CD4-positive, alpha-beta T cell treated with Interleukin-21 for 1 hour (primary cell): ENCODE data around the gene NUPR2.
"Not testable (repeated sequence)": the region's sequence is repeated elsewhere in the genome, so short reads cannot be mapped to it uniquely, and the experiment has no call there.

Experiments used
- DNase-seq: peaks from one replicate; pipeline ENCODE4 v3.0.0-alpha.2; 2020

Gene NUPR2, protein sequence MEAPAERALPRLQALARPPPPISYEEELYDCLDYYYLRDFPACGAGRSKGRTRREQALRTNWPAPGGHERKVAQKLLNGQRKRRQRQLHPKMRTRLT

GRCh38 chr7:56115852-56116538 lies at the start of gene NUPR2:
TSS of gene NUPR2 (minus strand) at chr7:56116417. CDS start at chr7:56116314, 103 bp downstream.
- no peak for DNase-seq

DNA sequence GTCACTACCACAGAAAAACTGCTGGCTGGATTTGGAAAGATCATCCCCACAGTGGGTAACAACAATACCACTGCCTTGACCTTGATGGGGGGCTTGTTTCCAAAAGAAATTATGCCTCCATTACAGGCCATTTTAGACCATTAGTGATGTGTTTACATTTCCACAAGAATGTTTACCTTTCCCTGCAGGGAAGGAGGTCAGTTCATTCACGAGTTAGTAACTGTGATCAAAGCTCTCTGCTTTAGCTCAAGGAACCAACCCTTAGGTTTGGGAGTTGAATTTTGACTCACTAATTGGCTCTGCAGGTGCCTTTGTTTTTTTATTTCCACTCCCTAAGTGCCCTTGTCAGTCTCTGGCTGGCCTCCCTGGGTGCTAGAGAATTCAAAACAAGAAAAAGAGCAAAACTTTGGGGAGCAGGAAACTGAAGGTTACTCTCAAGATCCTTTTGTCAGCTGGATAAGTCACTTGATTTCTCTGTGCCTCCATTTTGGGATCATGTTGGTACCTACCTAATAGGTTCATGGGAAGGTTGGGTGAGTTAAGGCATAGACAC lies 41.1 kb upstream of the NUPR2 start:
- DNase-seq, result no peak

- DNase-seq, result not testable (repeated sequence)
These were observed 14.8 kb upstream of the NUPR2 start for GRCh38 chr7:56131062-56131461.

GRCh38 chr7:56127241-56127975 lies 11.2 kb upstream of the NUPR2 start:
- no peak for DNase-seq

GRCh38 chr7:56125831-56126230 lies 9.6 kb upstream of the NUPR2 start:
- no peak for DNase-seq

DNA sequence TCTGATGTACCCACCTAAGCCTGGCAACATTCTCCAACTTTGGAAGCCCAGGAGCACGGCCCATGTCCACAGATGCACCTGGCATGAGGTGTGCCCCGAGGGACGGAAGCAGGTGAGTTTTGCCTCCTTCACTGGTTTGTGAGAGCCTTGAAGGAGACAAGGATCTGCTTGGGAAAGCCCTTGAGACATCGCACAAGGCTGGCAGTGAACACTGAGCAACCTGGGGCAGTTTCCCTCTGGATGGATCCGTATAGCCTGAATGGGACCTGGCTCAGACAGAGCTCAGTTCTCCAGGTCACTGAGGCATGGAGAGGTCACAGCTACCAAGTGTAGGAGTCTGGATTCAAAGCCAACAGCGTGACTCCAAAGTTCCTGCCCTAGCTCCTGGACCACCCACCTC lies 8.8 kb upstream of the NUPR2 start:
- DNase-seq, result no peak

DNA sequence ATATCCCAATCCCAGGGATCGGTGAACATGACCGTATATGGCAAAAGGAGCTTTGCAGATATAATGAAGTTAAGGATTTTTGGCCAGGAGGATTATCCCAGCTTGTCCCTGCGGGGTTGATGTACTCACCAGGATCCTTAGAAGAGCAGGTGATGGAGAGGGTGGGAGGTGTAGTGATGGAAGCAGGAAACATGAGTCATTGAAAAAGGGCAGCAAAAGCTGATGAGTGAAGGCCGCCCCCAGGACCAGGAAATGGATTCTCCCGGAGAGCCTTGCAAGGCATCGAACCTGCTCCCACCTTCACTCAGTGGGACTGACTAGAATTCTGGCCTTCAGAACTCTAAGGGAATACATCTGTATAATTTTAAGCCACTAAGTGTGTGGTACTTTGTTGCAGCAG lies 5.2 kb upstream of the NUPR2 start:
- no peak for DNase-seq

GRCh38 chr7:56112244-56112643 lies 4.0 kb downstream of the NUPR2 start:
- not testable (repeated sequence) for DNase-seq

GRCh38 chr7:56110611-56111010 lies 5.6 kb downstream of the NUPR2 start:
- DNase-seq, result no peak

DNA sequence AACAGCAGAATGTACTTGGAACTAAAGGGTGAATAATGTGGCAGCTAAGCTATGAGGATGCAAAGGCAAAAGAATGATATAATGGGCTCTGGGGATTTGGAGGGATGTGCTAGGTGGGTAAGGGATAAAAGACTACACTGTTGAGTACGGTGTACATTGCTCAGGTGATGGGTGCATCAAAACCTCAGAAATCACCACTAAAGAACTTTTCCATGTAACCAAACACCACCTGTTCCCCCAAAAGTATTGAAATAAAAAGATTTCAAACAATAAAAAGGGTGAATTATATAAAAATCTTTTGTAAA lies 8.3 kb downstream of the NUPR2 start:
- no peak for DNase-seq

DNA sequence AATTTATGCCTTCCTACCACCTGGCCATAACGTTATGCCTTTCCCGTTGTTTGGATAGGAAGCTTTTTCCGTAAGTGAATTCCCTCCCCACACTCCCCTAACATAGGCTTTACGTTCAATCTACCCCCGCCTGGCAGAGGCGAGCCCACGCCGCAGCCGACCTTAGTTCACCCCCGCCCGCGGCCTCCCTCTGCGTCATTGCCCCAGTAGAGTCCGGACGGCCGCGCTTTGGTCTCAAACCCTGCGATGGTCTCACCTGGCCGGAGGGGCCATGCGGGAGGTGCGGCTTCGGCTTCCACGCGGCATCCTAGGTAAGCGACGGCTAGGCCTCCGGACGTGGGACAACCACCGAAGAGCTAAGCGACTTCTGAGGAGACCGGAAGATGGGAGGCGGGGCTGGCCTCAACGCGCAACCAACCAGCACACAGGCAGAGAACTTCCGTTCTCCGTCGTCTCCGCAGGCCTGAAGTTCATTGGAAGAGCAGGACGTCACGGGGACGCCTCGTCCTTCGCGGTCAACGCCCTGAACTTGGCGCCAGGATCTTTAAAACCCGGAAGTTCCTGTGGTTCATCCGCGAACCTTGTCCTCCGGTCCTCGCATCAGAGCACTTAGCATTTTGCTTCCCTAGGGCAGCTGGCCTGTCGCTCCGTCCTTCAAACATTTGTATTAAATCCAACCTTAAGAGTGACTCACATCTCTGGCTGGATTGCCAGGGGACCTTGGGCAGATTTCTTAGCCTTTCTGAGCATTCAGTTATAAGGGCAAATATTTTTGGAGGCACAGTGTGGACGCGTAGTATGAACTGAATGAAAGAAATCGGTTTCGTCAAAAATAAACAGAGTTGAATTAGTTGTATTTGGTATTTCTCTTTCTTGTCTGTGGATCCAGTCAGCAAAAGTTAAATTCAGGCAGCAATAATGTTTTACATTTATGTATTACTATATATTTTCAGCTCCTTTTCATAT lies 9.8 kb downstream of the NUPR2 start, which contains the start of gene CHCHD2:
Gene CHCHD2, minus strand, starts transcription at position 369 of the 966 bp plus-strand sequence. Its CDS starts 63 bp downstream, at position 306.
- DNase-seq, result peak; percentile 96

GRCh38 chr7:56105508-56105907 lies 10.7 kb downstream of the NUPR2 start:
- DNase-seq, result peak; percentile 48

DNA sequence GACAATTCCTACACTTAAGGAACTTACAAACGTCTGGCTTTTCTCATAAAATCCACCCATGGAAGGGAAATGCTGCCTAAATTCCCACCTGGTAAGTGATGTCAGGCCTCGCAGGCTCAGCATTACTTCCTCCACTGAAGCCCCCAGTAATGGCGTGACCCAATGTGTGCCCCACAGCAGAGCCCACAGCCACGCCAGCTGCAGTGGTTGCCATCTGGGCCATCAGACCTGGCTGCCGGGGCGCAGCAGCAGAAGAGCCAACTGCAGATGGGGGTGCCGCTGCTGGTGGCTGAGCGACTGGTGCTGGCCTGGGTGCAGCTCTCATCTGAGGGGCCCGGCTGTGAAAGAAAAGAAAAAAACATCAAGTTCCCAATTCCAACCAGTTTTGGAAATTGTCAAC lies 12.1 kb downstream of the NUPR2 start:
- not testable (repeated sequence) for DNase-seq

GRCh38 chr7:56099653-56100052 lies 16.6 kb downstream of the NUPR2 start:
- no peak for DNase-seq

DNA sequence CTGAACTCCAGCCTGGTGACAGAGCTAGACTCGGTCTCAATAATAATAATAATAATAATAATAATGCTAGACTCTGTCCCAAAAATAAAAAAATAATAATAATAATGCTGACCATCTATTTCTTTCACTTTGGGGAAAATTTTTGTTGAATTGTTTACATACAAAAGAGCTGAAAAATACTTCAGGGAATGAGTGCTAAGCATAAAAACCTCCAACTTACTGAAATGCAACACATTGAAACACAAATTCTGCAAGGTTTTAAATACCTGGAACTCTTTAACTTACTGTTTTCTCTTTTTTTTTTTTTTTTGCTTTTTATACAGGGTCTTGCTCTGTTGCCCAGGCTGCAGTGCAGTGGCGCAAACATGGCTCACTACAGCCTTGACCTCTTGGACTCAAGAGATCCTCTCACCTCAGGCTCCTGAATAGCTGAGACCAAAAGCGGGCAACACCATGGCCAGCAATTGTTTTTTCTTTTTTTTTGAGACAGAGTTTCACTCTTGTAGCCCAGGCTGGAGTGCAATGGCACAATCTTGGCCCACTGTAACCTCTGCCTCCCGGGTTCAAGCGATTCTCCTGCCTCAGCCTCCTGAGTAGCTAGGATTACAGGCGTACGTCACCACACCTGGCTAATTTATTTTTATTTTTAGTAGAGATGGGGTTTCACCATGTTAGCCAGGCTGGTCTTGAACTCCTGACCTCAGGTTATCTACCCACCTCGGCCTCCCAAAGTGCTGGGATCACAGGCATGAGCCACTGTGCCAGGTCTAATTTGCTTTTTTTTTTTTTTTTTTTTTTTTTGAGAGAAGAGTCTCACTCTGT lies 17.8 kb downstream of the NUPR2 start:
- not testable (repeated sequence) for DNase-seq

- no peak for DNase-seq
These were observed 18.5 kb downstream of the NUPR2 start for GRCh38 chr7:56097700-56098099.

- DNase-seq, result no peak
These were observed 23.3 kb downstream of the NUPR2 start, which contains the start of gene PHKG1 for GRCh38 chr7:56092789-56093531. TSS of gene PHKG1 (minus strand) at chr7:56092952. CDS start at chr7:56088941, 4,011 bp downstream.

- DNase-seq, result not testable (repeated sequence)
These were observed 23.8 kb downstream of the NUPR2 start for GRCh38 chr7:56092388-56092787.

DNA sequence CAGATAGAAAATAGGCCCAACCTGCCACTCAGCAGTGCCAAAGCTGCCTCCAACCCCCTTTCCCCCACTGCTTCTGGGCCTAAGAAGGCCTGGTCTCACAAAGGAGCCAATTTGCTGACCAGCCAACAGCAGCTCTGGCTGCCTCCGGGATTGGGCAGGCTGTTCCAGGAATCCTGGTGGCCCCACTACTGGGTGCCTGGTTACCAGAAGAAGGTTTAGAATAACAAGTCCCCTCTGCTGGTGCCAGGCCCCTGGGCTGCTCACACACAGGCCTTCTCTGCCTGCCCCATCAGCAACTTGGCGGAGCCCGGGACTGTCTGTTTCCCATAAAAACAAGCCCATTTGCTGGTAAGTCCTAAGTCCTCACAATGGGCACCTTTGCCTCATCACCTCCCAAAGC lies 24.6 kb downstream of the NUPR2 start:
- DNase-seq, result no peak

DNA sequence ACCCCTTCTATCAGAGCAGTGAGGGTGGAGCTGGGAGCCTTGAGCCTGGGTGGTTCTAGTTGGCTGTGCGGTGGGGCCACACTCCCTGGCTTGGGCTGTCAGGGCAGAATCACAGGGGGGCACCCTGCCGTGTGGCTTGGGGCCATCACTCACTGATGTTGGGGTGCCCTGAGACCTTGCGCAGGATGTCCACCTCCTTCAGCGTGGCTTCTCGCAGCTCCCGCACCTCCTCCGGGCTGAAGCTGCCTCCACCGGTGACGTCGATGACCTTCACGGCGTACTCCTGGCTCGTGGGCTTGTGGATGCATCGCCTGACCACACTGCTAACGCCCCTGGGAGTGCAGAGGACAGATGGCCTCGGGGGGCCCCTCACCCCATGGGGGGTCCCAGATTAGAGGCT lies 28.8 kb downstream of the NUPR2 start:
- DNase-seq, result no peak

- DNase-seq, result no peak
These were observed 29.5 kb downstream of the NUPR2 start for GRCh38 chr7:56086761-56087160.
